HepG2 (cell line): Measurements from ENCODE around the gene TAF12. TPM values are rescaled to one million over a fixed set of nuclear protein-coding genes. Genes with fewer than 3 reads are reported as not detected.

ENCODE experiments used
- ARHGAP35 ChIP-seq: sonication (generic); formaldehyde crosslinking; IDR thresholded peaks from 2 replicates; pipeline ENCODE4 v1.9.0; 2022; ENCODE audit warnings: mild to moderate bottlenecking, inconsistent platforms, moderate library complexity, missing genetic modification reagents, borderline replicate concordance
- ATF7 ChIP-seq, 2 experiments: fragments of 450-650 bp in 1 of 2; sonication (generic) in 1 of 2; formaldehyde crosslinking in 1 of 2; IDR thresholded peaks; 2 replicates each; pipeline versions ENCODE4 v1.4.0 to v1.6.1; 2016 to 2020; ENCODE audit warnings: antibody characterized with exemption in 1 of 2, mild to moderate bottlenecking in 1 of 2, missing genetic modification reagents in 1 of 2
- FOXK1 ChIP-seq: sonication (generic); formaldehyde crosslinking; IDR thresholded peaks from 2 replicates; pipeline ENCODE4 v1.4.0; 2020; ENCODE audit warnings: low read depth, missing genetic modification reagents, borderline replicate concordance
- GATA4 ChIP-seq: sonication (generic); IDR thresholded peaks from 2 replicates; pipeline ENCODE4 v1.6.1; 2016; ENCODE audit warnings: antibody characterized with exemption, low read depth, borderline replicate concordance
- HNRNPLL ChIP-seq: fragments of 200-400 bp; formaldehyde crosslinking; IDR thresholded peaks from 2 replicates; pipeline ENCODE4 v1.6.1; 2017; ENCODE audit warnings: mild to moderate bottlenecking, low read depth, low read length; ENCODE audit not compliant: poor library complexity, severe bottlenecking
- JUN ChIP-seq: sonication (generic); formaldehyde crosslinking; IDR thresholded peaks from 2 replicates; pipeline ENCODE4 v1.4.0; 2020; ENCODE audit warnings: mild to moderate bottlenecking, missing genetic modification reagents
- JUNB ChIP-seq: sonication (generic); formaldehyde crosslinking; IDR thresholded peaks from 2 replicates; pipeline ENCODE4 v1.8.0; 2022; ENCODE audit warnings: missing genetic modification reagents, mild to moderate bottlenecking, borderline replicate concordance
- KDM4B ChIP-seq: sonication (generic); formaldehyde crosslinking; IDR thresholded peaks from 2 replicates; pipeline ENCODE4 v1.4.0; 2020; ENCODE audit warnings: missing genetic modification reagents
- KLF11 ChIP-seq: IDR thresholded peaks from 2 replicates; pipeline ENCODE4 v1.6.1; 2016; ENCODE audit warnings: missing compliant biosample characterization
- MTF1 ChIP-seq: sonication (generic); formaldehyde crosslinking; IDR thresholded peaks from 2 replicates; pipeline ENCODE4 v1.5.0; 2020; ENCODE audit warnings: missing genetic modification reagents
- NONO ChIP-seq, 2 experiments: fragments of 450-650 bp in 1 of 2; sonication (generic) in 1 of 2; formaldehyde crosslinking in 1 of 2; IDR thresholded peaks in 1 of 2; conservative IDR thresholded peaks in 1 of 2; 2 replicates each; pipeline versions ENCODE4 v1.6.1 to v1.8.0; 2017 to 2022; ENCODE audit warnings: mild to moderate bottlenecking in 1 of 2, missing genetic modification reagents in 1 of 2, moderate library complexity in 1 of 2
- ONECUT2 ChIP-seq: sonication (generic); formaldehyde crosslinking; IDR thresholded peaks from 2 replicates; pipeline ENCODE4 v1.4.0; 2020; ENCODE audit warnings: missing genetic modification reagents
- POLR2G ChIP-seq: fragments of 200-400 bp; formaldehyde crosslinking; IDR thresholded peaks from 2 replicates; pipeline ENCODE4 v1.6.1; 2018; ENCODE audit warnings: mild to moderate bottlenecking, low read depth, low read length, moderate library complexity
- RBFOX2 ChIP-seq: fragments of 200-400 bp; formaldehyde crosslinking; IDR thresholded peaks from 2 replicates; pipeline ENCODE4 v1.6.1; 2017; ENCODE audit warnings: low read depth, mild to moderate bottlenecking, low read length
- SNAI1 ChIP-seq: sonication (generic); formaldehyde crosslinking; IDR thresholded peaks from 2 replicates; pipeline ENCODE4 v1.5.0; 2020; ENCODE audit warnings: mild to moderate bottlenecking, missing genetic modification reagents, borderline replicate concordance
- ZC3H4 ChIP-seq: sonication (generic); formaldehyde crosslinking; IDR thresholded peaks from 2 replicates; pipeline ENCODE4 v1.4.0; 2020; ENCODE audit warnings: missing genetic modification reagents, borderline replicate concordance
- ZNF672 ChIP-seq: sonication (generic); formaldehyde crosslinking; IDR thresholded peaks from 2 replicates; pipeline ENCODE4 v1.8.1; 2022; ENCODE audit warnings: missing genetic modification reagents
- polyA plus RNA-seq, 8 experiments: library from polyadenylated mRNA; depleted of rRNA in 3 of 8; stranded (reverse) in 7 of 8; unstranded in 1 of 8; fragments of >200 nt; fragmentation: Illumina TruSeq in 4 of 8; extraction: Trizol in 4 of 8; gene quantifications; 2 replicates each; pipeline versions ENCODE4 v1.2.1 to v1.2.3, GENCODE V29; 2011 to 2016; ENCODE audit warnings: low read depth in 4 of 8, missing spikeins in 1 of 8, mixed read lengths in 1 of 8; ENCODE audit not compliant: insufficient read depth in 1 of 8
- total RNA-seq, 5 experiments: library from RNA; depleted of rRNA; stranded (reverse); fragments of >200 nt; fragmentation: Illumina TruSeq; extraction: Trizol; gene quantifications; 2 replicates each; pipeline ENCODE4 v1.2.3, GENCODE V29; 2016; ENCODE audit warnings: low read depth in 1 of 5
- TF ChIP-seq, protein P1 (sequence below): IDR thresholded peaks from 2 replicates; pipeline ENCODE4 v1.6.1; 2016; ENCODE audit warnings: low read depth
- TF ChIP-seq, protein P2 (sequence below): sonication (generic); formaldehyde crosslinking; IDR thresholded peaks from 2 replicates; pipeline ENCODE4 v1.4.0; 2020; ENCODE audit warnings: missing genetic modification reagents, borderline replicate concordance
- TF ChIP-seq, protein P3 (sequence below): sonication (generic); formaldehyde crosslinking; IDR thresholded peaks from 2 replicates; pipeline ENCODE4 v1.4.0; 2020; ENCODE audit warnings: mild to moderate bottlenecking, low read depth, missing genetic modification reagents

The TAF12 gene
- total and polyA plus RNA-seq, 2 of the 13 experiments (the other 11 are each of a cell fraction or from before 2014, with no cell fraction given) = 16.3 to 17.1 TPM

DNA sequence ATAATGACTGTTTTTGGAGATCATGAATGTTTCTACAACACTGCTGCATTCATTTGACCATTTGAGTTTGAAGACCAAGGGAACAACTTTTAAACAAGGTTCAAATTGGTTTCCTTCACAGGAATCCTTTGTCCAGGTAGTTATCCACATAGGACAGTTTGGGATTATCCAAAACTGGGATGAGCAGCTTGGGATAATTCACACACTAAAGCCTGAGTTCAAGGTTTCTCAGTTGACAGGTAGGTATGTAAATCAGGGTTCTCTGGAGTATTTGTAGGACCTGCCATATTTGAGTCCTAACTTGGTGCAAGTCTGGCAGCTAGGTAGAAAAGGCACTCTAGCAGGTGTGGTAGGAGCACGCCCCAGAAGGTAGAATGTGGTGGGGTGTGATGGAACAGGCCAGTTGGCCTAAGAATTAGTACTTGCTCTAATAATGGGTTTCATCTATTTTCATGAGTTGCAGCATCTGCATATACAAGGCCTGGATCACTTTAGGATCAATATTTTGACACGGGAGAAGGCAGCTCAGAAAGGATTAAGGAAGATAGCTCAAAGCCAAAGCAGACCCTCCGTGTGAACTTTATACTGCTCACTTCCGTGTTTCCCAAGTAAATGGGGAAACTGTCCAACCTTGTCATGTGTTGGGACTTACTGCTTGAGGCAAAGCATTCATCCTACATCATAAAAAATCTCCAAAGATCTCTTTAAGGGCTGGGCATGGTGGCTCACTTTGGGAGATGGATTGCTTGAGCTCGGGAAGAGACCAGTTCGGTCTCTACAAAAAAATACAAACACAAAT lies 64.9 kb downstream of the TAF12 start (continued):
- TF ChIP-seq, protein P1, sequence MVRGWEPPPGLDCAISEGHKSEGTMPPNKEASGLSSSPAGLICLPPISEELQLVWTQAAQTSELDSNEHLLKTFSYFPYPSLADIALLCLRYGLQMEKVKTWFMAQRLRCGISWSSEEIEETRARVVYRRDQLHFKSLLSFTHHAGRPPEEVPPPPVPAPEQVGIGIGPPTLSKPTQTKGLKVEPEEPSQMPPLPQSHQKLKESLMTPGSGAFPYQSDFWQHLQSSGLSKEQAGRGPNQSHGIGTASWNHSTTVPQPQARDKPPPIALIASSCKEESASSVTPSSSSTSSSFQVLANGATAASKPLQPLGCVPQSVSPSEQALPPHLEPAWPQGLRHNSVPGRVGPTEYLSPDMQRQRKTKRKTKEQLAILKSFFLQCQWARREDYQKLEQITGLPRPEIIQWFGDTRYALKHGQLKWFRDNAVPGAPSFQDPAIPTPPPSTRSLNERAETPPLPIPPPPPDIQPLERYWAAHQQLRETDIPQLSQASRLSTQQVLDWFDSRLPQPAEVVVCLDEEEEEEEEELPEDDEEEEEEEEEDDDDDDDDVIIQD (CRISPR knock-in tag) = peak; percentile 37; the same call in 1 of the 2 replicates
- TF ChIP-seq KDM4B (no peak), RBFOX2 (peak; percentile 79), NONO (IDR thresholded peaks at IDR 0.05) (no peak), NONO (CRISPR knock-in tag; conservative IDR thresholded peaks at IDR 0.05) (peak; percentile 69), ATF7 (IDR thresholded peaks at IDR 0.05) (no peak), ATF7 (CRISPR knock-in tag; IDR thresholded peaks at IDR 0.05) (no peak), ONECUT2 (CRISPR knock-in tag) (no peak; the same call in 1 of the 2 replicates), FOXK1 (CRISPR knock-in tag) (no peak), ZNF672 (CRISPR knock-in tag) (0 out of 2 replicates have a peak, but pooled peaks have one; percentile 42), JUN (CRISPR knock-in tag) (no peak), MTF1 (CRISPR knock-in tag) (no peak), ARHGAP35 (CRISPR knock-in tag) (no peak), ZC3H4 (peak; percentile 48; the same call in 1 of the 2 replicates), POLR2G (peak; percentile 62), HNRNPLL (no peak), KLF11 (CRISPR knock-in tag) (no peak), JUNB (CRISPR knock-in tag) (peak; percentile 43; the same call in 1 of the 2 replicates), SNAI1 (CRISPR knock-in tag) (no peak), GATA4 (peak; percentile 16; the same call in 1 of the 2 replicates)
- TF ChIP-seq, protein P2, sequence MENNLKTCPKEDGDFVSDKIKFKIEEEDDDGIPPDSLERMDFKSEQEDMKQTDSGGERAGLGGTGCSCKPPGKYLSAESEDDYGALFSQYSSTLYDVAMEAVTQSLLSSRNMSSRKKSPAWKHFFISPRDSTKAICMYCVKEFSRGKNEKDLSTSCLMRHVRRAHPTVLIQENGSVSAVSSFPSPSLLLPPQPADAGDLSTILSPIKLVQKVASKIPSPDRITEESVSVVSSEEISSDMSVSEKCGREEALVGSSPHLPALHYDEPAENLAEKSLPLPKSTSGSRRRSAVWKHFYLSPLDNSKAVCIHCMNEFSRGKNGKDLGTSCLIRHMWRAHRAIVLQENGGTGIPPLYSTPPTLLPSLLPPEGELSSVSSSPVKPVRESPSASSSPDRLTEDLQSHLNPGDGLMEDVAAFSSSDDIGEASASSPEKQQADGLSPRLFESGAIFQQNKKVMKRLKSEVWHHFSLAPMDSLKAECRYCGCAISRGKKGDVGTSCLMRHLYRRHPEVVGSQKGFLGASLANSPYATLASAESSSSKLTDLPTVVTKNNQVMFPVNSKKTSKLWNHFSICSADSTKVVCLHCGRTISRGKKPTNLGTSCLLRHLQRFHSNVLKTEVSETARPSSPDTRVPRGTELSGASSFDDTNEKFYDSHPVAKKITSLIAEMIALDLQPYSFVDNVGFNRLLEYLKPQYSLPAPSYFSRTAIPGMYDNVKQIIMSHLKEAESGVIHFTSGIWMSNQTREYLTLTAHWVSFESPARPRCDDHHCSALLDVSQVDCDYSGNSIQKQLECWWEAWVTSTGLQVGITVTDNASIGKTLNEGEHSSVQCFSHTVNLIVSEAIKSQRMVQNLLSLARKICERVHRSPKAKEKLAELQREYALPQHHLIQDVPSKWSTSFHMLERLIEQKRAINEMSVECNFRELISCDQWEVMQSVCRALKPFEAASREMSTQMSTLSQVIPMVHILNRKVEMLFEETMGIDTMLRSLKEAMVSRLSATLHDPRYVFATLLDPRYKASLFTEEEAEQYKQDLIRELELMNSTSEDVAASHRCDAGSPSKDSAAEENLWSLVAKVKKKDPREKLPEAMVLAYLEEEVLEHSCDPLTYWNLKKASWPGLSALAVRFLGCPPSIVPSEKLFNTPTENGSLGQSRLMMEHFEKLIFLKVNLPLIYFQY (CRISPR knock-in tag) = no peak
- TF ChIP-seq, protein P3, sequence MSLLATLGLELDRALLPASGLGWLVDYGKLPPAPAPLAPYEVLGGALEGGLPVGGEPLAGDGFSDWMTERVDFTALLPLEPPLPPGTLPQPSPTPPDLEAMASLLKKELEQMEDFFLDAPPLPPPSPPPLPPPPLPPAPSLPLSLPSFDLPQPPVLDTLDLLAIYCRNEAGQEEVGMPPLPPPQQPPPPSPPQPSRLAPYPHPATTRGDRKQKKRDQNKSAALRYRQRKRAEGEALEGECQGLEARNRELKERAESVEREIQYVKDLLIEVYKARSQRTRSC (CRISPR knock-in tag) = no peak
